GM19035 (cell line): Measurements from ENCODE around the gene TTC38.
A peak's percentile ranks its signal among the peaks of the same experiment; 100 is the strongest.

Experiments
- ATAC-seq: cut with Tn5 transposase; IDR thresholded peaks from one replicate; pipeline ENCODE4 v1.9.1; 2021; ENCODE audit not compliant: unreplicated experiment

TTC38 gene

DNA sequence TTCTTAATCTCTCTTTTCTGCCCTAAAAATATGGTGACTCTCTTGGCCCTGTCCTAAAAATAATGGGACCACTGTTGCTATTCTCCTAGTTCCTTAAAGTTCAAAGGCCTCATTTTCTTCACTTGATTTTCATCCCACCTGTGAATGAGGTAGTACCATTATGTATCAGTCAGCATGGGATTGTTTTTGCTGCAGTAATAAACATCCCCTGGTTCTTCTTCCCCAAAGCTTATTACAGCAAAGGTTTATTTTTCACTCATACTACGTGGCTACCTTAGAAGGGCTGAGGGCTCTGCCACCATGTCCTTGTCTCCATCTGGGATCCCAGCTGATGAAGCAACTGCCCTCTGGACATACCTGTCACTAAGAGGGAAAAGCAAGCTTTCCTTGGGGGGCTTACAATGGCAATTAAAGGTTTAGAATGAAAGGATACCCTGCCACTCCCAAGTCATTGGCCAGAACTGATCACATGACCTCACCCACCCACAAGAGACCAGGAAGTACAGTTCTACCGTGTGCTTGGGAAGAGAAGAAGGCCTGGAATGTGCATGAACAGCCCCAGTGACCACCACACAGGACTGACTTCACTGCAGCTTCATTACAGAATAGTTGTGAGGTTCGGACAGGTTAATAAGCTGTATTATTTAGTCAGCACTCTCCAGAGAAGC lies 7.8 kb downstream of the TTC38 start:
- ATAC-seq, result no peak

GRCh38 chr22:46276563-46276962 lies 8.8 kb downstream of the TTC38 start:
- no peak for ATAC-seq

DNA sequence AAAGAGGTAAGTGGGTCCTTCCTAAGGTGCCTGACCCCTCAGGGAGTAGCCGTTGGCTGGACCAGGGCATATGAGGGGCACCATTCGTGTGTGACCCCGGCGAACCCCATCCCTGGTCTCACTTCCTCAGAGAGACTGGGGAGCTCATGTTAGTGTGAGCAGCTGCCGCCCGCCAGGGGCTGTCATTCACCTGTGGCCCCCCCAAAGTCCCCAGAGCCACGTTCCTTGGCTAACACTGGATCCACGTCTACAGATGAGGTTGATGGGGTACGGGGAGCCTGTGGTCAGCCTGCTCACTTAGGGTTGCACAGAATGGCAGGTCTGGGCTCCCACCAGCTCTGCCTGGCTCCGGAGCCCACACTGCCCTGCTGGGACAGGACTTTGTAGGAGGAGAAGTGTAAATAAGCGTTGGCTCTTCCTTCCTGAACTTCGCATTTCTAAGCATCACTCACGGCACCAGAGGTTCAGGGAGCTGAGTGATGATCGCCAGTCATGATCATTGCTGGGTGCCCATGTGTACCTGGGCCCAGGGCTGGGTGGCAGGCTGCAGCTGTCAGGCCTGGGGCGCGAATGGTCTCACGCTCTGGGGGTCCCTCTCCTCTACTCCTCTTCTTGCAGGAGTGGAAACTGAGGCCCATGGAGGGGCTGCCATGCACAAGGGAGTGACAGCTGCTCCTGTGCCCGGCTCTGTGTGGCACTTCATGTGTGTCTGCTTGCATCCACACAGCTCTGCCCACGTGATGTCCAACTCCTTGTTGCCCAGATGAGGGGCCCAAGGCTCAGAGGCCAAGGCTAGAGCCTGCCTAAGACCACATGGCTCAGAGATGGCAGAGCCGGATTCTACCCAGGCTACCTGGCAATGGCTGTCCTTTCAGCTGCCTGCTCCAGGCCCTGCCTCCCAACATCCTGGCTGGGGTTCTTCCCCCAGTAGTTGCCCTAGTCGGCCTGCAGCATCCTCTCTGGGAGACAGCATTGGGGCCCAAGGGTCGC lies 11.1 kb downstream of the TTC38 start:
- no peak for ATAC-seq

DNA sequence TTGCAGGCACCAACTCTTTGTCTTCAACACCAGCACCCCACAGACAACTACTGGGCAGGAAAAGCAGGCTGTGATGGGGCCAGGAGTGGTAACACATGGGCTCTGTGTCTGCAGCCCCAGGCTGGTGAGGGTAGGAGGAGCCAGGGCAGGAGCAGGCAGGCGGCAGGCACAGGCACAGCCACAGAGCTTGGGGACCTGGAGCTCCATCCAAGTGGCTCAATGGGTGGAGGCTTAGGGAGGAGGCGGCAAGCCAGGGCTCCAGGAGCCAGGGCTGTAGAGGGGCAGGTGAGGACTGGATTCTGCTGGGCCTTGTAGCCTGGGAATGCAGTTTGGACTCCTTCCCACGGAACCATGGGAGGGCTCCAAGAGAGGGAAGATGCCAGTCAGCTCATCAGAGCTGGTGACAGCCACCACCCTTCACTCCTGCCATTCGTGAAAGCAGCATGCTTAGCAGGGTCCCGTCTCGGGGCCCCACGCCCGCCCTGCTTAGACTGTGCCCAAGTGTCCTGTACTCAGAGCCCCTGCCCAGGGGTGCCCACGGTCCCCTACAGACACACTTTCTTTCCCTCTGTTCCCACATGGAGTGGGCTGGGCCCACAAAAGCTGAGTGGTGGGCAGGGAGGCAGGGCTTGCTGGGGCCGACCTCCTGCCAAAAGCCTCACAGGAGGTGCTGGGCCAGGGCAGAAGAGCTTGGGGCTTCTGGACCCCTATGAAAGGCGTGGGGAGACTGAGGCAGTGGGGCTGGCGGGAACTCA lies 12.4 kb downstream of the TTC38 start:
- ATAC-seq, result no peak

GRCh38 chr22:46280999-46281623 lies 13.3 kb downstream of the TTC38 start:
- no peak for ATAC-seq

GRCh38 chr22:46281866-46282678 lies 14.3 kb downstream of the TTC38 start:
- ATAC-seq, result no peak

- ATAC-seq, result no peak
These were observed 18.2 kb downstream of the TTC38 start for GRCh38 chr22:46286006-46286405.

DNA sequence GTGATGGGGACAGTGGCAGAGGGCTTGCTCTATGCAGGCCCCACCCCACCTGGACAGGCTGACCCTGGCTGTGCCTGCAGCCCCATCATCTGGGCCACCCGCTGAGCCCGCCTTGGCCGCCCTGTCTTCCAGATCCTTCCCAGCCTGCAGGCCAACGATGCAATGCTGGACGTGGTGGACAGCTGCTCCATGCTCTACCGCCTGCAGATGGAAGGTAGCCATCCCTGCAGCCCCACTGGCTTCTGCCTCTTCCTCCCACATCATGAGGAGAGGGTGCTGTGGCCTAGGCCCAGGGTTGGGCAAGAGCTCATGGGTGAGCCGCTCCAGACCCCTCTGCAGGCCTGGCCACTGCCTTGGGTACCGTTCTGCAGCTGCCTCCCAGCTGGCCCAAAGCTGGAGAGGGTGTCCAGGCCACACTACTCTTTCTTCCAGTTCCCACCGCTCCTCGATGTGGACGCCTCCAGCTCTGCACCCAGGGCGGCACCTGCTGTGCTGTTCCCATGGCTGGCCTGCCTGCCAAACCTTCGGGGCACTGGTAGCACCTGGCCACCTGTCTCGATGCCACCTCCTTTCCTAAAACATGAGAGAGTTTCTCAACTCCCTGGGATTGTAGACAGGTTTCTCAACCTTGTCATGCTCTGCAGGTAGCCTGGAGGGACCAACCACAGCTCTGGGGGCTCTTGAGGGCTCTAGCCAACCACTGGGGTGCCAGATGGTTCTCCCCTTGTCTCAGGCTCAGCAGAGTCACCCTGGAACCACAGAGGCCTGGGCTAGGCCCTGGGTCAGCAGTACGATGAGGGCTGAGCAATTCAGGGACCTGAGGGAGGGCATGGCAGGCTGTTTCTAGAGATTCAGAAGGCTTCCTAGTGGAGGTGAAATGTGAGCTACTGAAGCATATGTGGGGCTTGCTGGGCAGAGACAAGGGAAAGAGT lies 19.4 kb downstream of the TTC38 start:
- no peak for ATAC-seq

GRCh38 chr22:46287873-46288751 lies 20.3 kb downstream of the TTC38 start:
- peak; percentile 77 for ATAC-seq

GRCh38 chr22:46288846-46289243 lies 21.0 kb downstream of the TTC38 start:
- no peak for ATAC-seq

- ATAC-seq, result no peak
These were observed 21.6 kb downstream of the TTC38 start for GRCh38 chr22:46289244-46289891.

DNA sequence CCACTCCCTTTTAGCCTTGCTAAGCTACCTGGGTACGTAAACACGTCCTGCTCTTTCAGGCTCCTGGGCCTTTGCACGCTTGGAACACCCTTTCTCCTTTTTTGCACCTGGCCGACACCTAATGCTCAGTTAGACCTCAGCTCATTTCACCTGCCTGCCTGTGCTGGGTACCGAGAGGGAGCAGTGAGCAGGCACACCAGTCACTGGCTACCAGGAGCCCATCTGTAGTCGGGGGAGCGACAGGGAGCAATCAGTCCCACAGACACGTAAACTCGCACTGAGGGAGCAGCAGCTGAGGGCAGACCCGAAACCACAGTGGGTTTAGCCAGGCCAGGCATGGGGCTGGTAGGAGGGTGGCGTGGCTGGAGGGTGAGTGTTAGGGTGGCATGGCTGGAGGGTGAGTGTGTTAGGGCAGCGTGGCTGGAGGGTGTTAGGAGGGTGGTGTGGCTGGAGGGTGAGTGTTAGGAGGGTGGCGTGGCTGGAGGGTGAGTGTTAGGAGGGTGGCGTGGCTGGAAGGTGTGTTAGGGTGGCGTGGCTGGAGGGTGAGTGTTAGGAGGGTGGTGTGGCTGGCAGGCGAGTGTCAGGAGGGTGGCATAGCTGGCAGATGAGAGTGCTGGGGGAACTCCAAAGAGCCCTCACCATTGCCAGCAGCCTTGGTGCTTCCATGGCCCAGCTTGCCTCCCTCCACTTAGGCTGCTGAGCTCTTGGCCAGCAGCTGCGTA lies 22.5 kb downstream of the TTC38 start:
- ATAC-seq, result no peak

- ATAC-seq, result no peak
These were observed 23.3 kb downstream of the TTC38 start for GRCh38 chr22:46290843-46291785.

DNA sequence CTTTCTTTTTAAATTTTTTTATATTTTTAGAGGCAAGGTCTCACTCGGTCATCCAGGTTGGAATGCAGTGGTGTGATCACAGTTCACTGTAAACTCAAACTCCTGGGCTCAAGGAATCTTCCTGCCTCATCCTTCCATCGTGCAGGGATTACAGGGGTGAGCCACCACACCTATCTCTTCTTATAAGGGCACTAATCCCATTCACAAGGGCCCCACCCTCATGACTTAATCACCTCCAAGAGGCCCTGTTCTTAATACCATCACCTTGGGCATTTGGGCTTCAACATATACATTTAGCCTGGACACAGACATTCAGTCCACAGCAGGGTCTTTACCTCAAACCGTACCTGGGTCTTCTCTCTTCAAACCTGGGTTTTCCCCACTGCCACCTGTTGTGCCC lies 24.4 kb downstream of the TTC38 start:
- no peak for ATAC-seq

DNA sequence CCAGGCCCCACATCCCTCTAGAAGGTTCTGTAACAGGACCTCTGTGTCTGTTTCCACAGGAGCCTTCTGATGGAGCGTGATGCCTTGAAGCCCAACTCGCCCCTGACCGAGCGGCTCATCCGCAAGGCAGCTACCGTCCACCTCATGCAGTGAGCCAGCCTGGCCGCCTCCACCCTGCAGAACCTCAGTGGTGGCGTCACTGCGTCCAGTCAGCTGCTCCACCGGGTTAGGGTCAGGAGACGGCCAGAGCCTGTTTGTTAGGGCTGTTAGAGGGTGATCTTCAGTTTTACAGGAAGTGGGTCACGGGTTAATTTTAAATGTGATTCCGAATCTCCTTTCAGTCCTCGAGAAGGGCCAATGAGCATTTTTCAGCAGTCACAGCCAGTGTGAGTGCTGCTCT lies 24.9 kb downstream of the TTC38 start:
- ATAC-seq, result no peak
